ENCODE results near the gene PCID2.

Gene PCID2

GRCh38 chr13:113178896-113179167 lies 29.6 kb downstream of the PCID2 start:
- no peak for TF ChIP-seq CTCF (IDR thresholded peaks at IDR 0.05; ENCODE audit: insufficient read depth, missing control alignments)
- no peak for FAIRE-seq
- no peak for DNase-seq (ENCODE audit: insufficient read length, low spot score)

- FAIRE-seq: no peak
- DNase-seq (ENCODE audit: insufficient read length, low spot score): no peak
- no peak for TF ChIP-seq CTCF (IDR thresholded peaks at IDR 0.05; ENCODE audit: insufficient read depth, missing control alignments)
Measured at GRCh38 chr13:113178070-113178895, 30.2 kb downstream of the PCID2 start.

GRCh38 chr13:113176822-113177221 lies 31.6 kb downstream of the PCID2 start:
- no peak for DNase-seq (ENCODE audit: insufficient read length, low spot score)
- no peak for FAIRE-seq
- no peak for TF ChIP-seq CTCF (IDR thresholded peaks at IDR 0.05; ENCODE audit: insufficient read depth, missing control alignments)

GRCh38 chr13:113176280-113176679 lies 32.2 kb downstream of the PCID2 start:
- TF ChIP-seq CTCF (IDR thresholded peaks at IDR 0.05; ENCODE audit: insufficient read depth, missing control alignments): no peak
- DNase-seq (ENCODE audit: insufficient read length, low spot score): no peak
- no peak for FAIRE-seq

- TF ChIP-seq CTCF (IDR thresholded peaks at IDR 0.05; ENCODE audit: insufficient read depth, missing control alignments): no peak
- DNase-seq (ENCODE audit: insufficient read length, low spot score): no peak
- FAIRE-seq: no peak
Measured at GRCh38 chr13:113172419-113172926, 36.0 kb downstream of the PCID2 start.

GRCh38 chr13:113171250-113172125 lies 37.0 kb downstream of the PCID2 start:
- FAIRE-seq: no peak
- DNase-seq (ENCODE audit: insufficient read length, low spot score): no peak
- no peak for TF ChIP-seq CTCF (IDR thresholded peaks at IDR 0.05; ENCODE audit: insufficient read depth, missing control alignments)
